Activated naive CD4-positive, alpha-beta T cell treated with anti-CD3 and anti-CD28 coated beads for 36 hours (primary cell): ENCODE results near the gene NFKB2. TPM values are rescaled to one million over a fixed set of nuclear protein-coding genes. Genes with fewer than 3 reads are reported as not detected.

Experiments used
- CTCF ChIA-PET: fragments of 350-600 bp; sonication (Branson Sonifier 250); formaldehyde crosslinking; loops from one replicate; lab custom pipeline; 2021; ENCODE audit warnings: antibody characterized with exemption; lab: Charles Lee
- DNase-seq: peaks from one replicate; pipeline ENCODE4 v3.0.0-alpha.2; 2020
- H3K27ac Mint-ChIP-seq: one replicate; pipeline ENCODE4 v1.8.0; 2021; ENCODE audit warnings: mild to moderate bottlenecking, mixed read lengths
- H3K27me3 Mint-ChIP-seq: one replicate; pipeline ENCODE4 v1.8.0; 2021; ENCODE audit warnings: low read depth, mixed read lengths
- H3K36me3 Mint-ChIP-seq: one replicate; pipeline ENCODE4 v1.8.0; 2021; ENCODE audit warnings: low read depth, mixed read lengths
- H3K4me1 Mint-ChIP-seq: one replicate; pipeline ENCODE4 v1.8.0; 2021; ENCODE audit warnings: low read depth, mixed read lengths
- H3K4me3 Mint-ChIP-seq: one replicate; pipeline ENCODE4 v1.8.0; 2021; ENCODE audit warnings: mild to moderate bottlenecking, moderate library complexity, mixed read lengths
- H3K9me3 Mint-ChIP-seq: one replicate; pipeline ENCODE4 v1.8.0; 2021; ENCODE audit warnings: mixed read lengths
- intact Hi-C: fragments of 100-400 bp; cut with micrococcal nuclease; formaldehyde crosslinking; loops from one replicate; pipeline ENCODE4 v1.15.1; 2023
- total RNA-seq, 2 experiments: library from RNA; stranded (reverse); gene quantifications; one replicate each; pipeline ENCODE4 v1.2.3, GENCODE V29; 2021

The NFKB2 gene
- total RNA-seq, 2 experiments from 2014 or later: 328 to 345 TPM

DNA sequence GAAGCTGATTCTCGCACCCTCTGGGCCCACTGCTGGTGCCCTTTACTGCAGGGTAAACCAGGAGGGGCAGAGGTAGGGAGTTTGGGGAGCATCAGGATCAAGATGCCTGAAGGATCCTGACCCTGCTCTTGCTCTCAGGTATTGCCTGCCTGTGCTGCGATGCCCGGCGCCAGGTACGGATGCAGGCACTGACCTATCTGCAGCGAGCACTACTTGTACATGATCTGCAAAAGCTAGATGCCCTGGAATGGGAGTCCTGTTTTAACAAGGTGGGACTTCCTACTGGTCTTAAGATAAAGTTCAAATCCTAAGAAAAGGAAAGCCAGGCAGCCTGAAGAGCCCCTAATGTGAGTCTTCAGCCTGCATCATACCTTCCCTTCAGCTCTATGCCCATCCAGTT is 16.1 kb upstream of the NFKB2 start:
- no peak for DNase-seq
- intact Hi-C loops: no loop called here
- H3K9me3 Mint-ChIP-seq: no peaks in the 10 kb centered on the region
- peaks cover 26% of the 10 kb centered on the region for H3K36me3 Mint-ChIP-seq
- no peak overlapping the region for H3K27ac Mint-ChIP-seq
- CTCF ChIA-PET: interaction anchor here (1.0 to 1.7 kb wide), 8 partner anchors 20 to 150 kb away, joined by 3 to 5 read pairs (median 3); no protein-coding TSS in a partner anchor
- H3K4me3 Mint-ChIP-seq: no peak overlapping the region
- peaks cover 4% of the 10 kb centered on the region for H3K4me1 Mint-ChIP-seq
- no peaks in the 10 kb centered on the region for H3K27me3 Mint-ChIP-seq

DNA sequence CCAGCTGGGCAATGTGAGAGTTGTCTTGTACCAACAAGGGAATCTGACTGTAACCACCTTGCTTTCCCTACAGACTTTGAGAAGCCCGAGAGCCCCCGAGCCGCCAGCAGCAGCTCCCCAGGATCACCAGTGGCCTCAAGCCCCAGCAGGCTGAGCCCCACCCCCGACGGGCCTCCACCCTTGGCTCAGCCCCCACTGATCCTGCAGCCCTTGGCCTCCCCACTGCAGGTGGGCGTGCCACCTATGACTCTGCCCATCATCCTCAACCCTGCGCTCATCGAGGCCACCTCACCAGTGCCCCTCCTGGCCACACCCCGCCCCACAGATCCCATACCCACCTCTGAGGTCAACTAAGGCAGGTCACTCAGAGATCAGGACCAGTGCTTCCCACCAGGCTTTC is 13.5 kb upstream of the NFKB2 start:
- peaks cover 16% of the 10 kb centered on the region for H3K36me3 Mint-ChIP-seq
- H3K4me3 Mint-ChIP-seq: no peak overlapping the region
- no peak for DNase-seq
- H3K27ac Mint-ChIP-seq: no peak overlapping the region
- H3K4me1 Mint-ChIP-seq: peaks cover 10% of the 10 kb centered on the region
- H3K9me3 Mint-ChIP-seq: no peaks in the 10 kb centered on the region
- CTCF ChIA-PET: interaction anchor here (0.7 to 6.2 kb wide), 5 partner anchors 13 to 201 kb away, joined by 3 to 43 read pairs (median 4); no protein-coding TSS in a partner anchor
- intact Hi-C loops: no loop called here
- no peaks in the 10 kb centered on the region for H3K27me3 Mint-ChIP-seq

- DNase-seq: no peak
- no peaks in the 10 kb centered on the region for H3K27me3 Mint-ChIP-seq
- H3K9me3 Mint-ChIP-seq: no peaks in the 10 kb centered on the region
- CTCF ChIA-PET: interaction anchor here (1.5 to 6.2 kb wide), 5 partner anchors 14 to 152 kb away, joined by 3 to 43 read pairs (median 4); no protein-coding TSS in a partner anchor
- H3K4me3 Mint-ChIP-seq: no peak overlapping the region
- peaks cover 10% of the 10 kb centered on the region for H3K4me1 Mint-ChIP-seq
- H3K36me3 Mint-ChIP-seq: peaks cover 15% of the 10 kb centered on the region
- H3K27ac Mint-ChIP-seq: no peak overlapping the region
- intact Hi-C loops: no loop called here
These were observed 12.6 kb upstream of the NFKB2 start for GRCh38 chr10:102382871-102383270.

DNA sequence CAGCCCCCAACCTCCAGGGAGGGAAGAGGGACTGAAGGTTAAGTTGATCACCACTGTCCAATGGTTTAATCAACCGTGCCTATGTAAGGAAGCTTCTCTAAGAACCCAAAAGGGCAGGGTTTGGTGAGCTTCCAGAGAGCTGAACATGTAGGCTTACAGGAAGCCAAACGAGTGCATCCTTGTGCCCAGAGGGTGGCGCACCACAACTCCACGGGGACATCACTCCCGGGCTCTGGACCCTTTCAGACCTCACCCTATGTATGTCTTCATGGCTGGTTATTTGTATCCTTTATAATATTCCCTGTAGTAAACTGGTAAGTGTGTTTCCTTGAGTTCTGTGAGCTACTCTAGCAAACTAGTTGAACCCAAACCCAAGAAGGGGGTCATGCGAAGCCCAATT is 11.5 kb upstream of the NFKB2 start:
- H3K36me3 Mint-ChIP-seq: peaks cover 15% of the 10 kb centered on the region
- no peak overlapping the region for H3K27ac Mint-ChIP-seq
- no peaks in the 10 kb centered on the region for H3K9me3 Mint-ChIP-seq
- peak; percentile 49 for DNase-seq
- intact Hi-C loops: loop anchor here (2.0 kb wide), 1 partner anchor 95 kb away; no protein-coding TSS in a partner anchor
- H3K4me1 Mint-ChIP-seq: peaks cover 10% of the 10 kb centered on the region
- H3K27me3 Mint-ChIP-seq: no peaks in the 10 kb centered on the region
- CTCF ChIA-PET: interaction anchor here (0.8 to 6.2 kb wide), 13 partner anchors 10 to 200 kb away, joined by 3 to 43 read pairs (median 4); no protein-coding TSS in a partner anchor
- H3K4me3 Mint-ChIP-seq: no peak overlapping the region

DNA sequence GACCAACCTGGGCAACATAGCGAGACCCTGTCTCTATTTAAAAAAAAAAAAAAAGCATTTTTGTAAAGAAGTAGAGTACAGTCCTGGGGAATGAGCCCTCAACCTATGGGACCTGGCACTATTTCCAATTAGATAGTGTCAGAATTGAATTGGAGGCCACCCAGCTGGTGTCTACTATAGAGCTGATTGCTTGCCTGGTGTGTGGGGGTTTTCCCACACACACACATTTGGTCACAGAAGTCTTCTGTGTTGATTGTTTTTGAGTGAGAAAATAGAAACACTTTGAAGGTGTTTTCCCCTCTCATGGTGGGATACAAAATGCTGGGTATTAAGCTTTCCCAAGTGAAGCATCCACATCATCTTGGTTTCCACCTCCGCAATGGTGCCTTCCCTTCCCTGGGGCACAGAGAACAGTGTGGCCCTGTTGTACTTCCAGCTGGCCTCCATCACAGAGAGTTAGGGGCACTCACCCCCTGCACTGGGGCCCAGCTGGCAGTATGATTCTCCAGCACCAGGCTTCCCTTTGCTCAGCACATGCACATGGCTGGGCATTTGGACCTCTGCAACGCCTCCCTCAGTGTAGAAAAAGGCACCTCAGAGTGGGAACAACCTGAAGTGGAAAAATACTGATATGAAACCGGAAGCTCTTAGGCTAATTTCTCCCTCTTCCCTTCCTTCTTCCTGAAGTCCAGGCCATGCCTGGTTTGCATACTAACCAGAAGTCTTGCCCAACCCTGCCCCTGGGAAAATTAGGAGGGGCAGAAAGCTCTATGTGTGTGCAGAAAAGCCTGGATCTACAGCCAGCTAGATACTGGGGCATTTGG is 10.7 kb upstream of the NFKB2 start:
- no peaks in the 10 kb centered on the region for H3K9me3 Mint-ChIP-seq
- H3K4me1 Mint-ChIP-seq: peaks cover 10% of the 10 kb centered on the region
- intact Hi-C loops: loop anchor here (2.0 kb wide), 1 partner anchor 94 kb away; no protein-coding TSS in a partner anchor
- no peaks in the 10 kb centered on the region for H3K27me3 Mint-ChIP-seq
- H3K27ac Mint-ChIP-seq: no peak overlapping the region
- DNase-seq: peak; percentile 10
- peaks cover 15% of the 10 kb centered on the region for H3K36me3 Mint-ChIP-seq
- CTCF ChIA-PET: interaction anchor here (0.6 to 6.2 kb wide), 17 partner anchors 9 to 236 kb away, joined by 3 to 43 read pairs (median 4); no protein-coding TSS in a partner anchor
- H3K4me3 Mint-ChIP-seq: no peak overlapping the region

DNA sequence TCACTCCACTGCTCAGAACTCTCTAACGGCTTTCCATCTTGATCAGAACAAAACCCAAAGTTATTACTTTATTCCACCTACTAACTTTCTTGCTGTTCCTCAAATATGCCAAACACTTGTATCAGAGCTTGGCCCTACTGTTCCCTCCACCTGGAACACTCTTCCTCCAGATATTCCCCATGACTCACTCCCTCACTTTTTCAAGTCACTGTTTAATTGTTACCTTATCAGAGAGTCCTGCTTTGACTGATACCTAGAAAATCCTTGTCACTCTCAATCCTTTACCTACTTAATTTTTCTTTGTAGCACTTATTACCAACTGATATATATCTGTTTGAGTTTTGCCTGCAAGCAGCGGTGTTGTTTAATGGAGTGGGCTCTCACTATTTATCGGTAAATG is 5.6 kb upstream of the NFKB2 start:
- Mint-ChIP-seq H3K4me1 (peaks cover 19% of the 10 kb centered on the region), H3K9me3 (no peaks in the 10 kb centered on the region), H3K36me3 (peaks cover 7% of the 10 kb centered on the region), H3K27me3 (no peaks in the 10 kb centered on the region), H3K27ac (no peak overlapping the region), H3K4me3 (no peak overlapping the region)
- intact Hi-C loops: loop anchor here (5.0 kb wide), 2 partner anchors 192 to 223 kb away; no protein-coding TSS in a partner anchor
- CTCF ChIA-PET: interaction anchor here (0.6 to 3.2 kb wide), 3 partner anchors 37 to 159 kb away, joined by 3 to 11 read pairs (median 3); no protein-coding TSS in a partner anchor
- no peak for DNase-seq

DNA sequence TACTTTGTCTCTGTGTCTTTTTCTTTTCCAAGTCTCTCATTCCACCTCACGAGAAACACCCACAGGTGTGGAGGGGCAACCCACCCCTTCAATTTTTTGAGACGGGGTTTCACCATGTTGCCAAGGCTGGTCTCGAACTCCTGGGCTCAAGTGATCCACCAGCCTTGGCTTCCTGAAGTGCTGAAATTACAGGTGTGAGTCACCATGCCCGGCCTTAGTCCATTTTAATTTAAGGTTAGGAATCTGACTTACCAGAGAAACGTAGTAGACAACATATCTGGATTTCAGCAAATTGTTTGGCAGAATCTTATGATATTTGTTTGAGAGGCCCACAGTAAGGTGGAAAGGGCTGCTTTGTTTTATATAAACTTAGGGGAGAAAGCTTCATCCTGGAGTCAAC is 3.2 kb upstream of the NFKB2 start:
- Mint-ChIP-seq H3K9me3 (no peaks in the 10 kb centered on the region), H3K27me3 (no peaks in the 10 kb centered on the region), H3K27ac (no peak overlapping the region), H3K4me3 (no peak overlapping the region), H3K36me3 (peaks cover 25% of the 10 kb centered on the region), H3K4me1 (peaks cover 27% of the 10 kb centered on the region)
- CTCF ChIA-PET: interaction anchor here (0.6 to 5.0 kb wide), 9 partner anchors 8 to 344 kb away, joined by 3 to 46 read pairs (median 12); partner anchors contain the start of genes CUEDC2 and FBXL15
- intact Hi-C loops: loop anchor here (5.0 kb wide), 2 partner anchors 190 to 225 kb away; no protein-coding TSS in a partner anchor
- no peak for DNase-seq

- DNase-seq: no peak
- Mint-ChIP-seq H3K4me1 (peaks cover 39% of the 10 kb centered on the region), H3K27ac (peak overlapping the region; percentile 99), H3K27me3 (no peaks in the 10 kb centered on the region), H3K4me3 (peak overlapping the region; percentile 87), H3K36me3 (peaks cover 37% of the 10 kb centered on the region), H3K9me3 (no peaks in the 10 kb centered on the region)
- intact Hi-C loops: loop anchor here (1.0 to 5.0 kb wide), 12 partner anchors 28 to 261 kb away; partner anchors contain the start of genes GBF1 and NOLC1
- CTCF ChIA-PET: interaction anchor here (0.6 to 5.0 kb wide), 34 partner anchors 9 to 246 kb away, joined by 3 to 46 read pairs (median 4); partner anchors contain the start of genes C10orf95, ELOVL3 and FBXL15
These were observed 2.0 kb upstream of the NFKB2 start for GRCh38 chr10:102393411-102394078.

DNA sequence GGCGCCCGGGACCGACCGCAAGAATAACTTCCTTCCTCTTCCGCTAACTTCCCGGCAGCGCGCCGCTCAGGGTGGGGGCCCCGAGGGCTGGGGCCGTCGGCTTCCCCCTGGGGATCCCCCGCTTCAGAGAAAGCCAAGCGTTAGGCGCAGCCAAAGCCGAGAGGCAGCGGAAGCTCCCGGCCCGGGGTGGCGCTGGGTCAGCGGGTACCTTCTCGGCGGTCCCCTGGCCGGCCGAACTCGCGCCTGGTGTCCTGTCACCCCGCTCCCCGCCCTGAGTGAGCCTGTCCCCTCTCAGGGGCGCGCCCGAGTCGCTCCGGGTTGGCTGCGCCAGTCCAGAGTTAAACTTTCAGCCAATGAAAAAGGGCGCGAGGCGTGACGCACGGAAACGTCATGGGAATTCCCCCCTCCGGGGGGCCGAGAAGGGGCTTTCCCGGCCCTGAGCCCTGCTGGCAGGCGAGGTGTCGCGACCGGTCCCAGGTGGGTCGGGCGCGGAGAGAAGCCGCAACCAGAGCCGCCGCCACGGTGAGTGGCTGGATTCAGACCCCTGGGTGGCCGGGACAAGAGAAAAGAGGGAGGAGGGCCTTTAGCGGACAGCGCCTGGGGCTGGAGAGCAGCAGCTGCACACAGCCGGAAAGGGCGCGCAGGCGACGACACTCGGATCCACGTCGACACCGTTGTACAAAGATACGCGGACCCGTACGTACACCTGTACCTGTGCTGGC is 1.3 kb upstream of the NFKB2 start:
- H3K27ac Mint-ChIP-seq: peak overlapping the region; percentile 99
- H3K27me3 Mint-ChIP-seq: no peaks in the 10 kb centered on the region
- peak; percentile 99 for DNase-seq
- peak overlapping the region; percentile 87 for H3K4me3 Mint-ChIP-seq
- H3K4me1 Mint-ChIP-seq: peaks cover 44% of the 10 kb centered on the region
- intact Hi-C loops: loop anchor here (1.0 to 5.0 kb wide), 12 partner anchors 27 to 262 kb away; partner anchors contain the start of genes GBF1 and NOLC1
- H3K36me3 Mint-ChIP-seq: peaks cover 42% of the 10 kb centered on the region
- CTCF ChIA-PET: interaction anchor here (0.7 to 5.0 kb wide), 28 partner anchors 9 to 247 kb away, joined by 3 to 46 read pairs (median 4); partner anchors contain the start of genes C10orf95, ELOVL3 and FBXL15
- H3K9me3 Mint-ChIP-seq: no peaks in the 10 kb centered on the region

- Mint-ChIP-seq H3K27ac (peak overlapping the region; percentile 99), H3K36me3 (peaks cover 48% of the 10 kb centered on the region), H3K4me3 (peak overlapping the region; percentile 87), H3K4me1 (peaks cover 49% of the 10 kb centered on the region), H3K9me3 (no peaks in the 10 kb centered on the region), H3K27me3 (no peaks in the 10 kb centered on the region)
- CTCF ChIA-PET: interaction anchor here (0.8 to 5.0 kb wide), 9 partner anchors 10 to 189 kb away, joined by 3 to 46 read pairs (median 6); partner anchors contain the start of genes C10orf95 and FBXL15
- peak; percentile 85 for DNase-seq
- intact Hi-C loops: loop anchor here (1.0 to 5.0 kb wide), 17 partner anchors 14 to 348 kb away; partner anchors contain the start of genes ACTR1A, CUEDC2, GBF1 and NOLC1
These were observed 605 bp upstream of the NFKB2 start for GRCh38 chr10:102394801-102395399.

DNA sequence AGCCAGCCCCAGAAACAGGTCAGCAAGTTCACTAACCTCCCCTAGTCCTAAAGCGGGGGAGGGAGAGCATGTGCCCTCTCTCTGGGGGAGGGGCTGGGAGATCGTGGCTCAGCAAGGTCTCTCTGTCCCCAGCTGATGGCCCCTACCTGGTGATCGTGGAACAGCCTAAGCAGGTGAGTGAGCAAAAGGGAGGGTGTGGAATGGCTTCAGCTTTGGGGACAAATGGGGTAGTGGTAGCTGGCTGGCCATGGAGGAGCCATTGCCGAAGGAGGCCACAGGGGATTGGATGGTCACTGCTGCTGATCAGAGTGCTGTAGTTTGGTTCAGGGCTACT is 779 bp downstream of the NFKB2 start:
- H3K27ac Mint-ChIP-seq: peak overlapping the region; percentile 99
- intact Hi-C loops: no loop called here
- H3K36me3 Mint-ChIP-seq: peaks cover 61% of the 10 kb centered on the region
- DNase-seq: no peak
- H3K4me1 Mint-ChIP-seq: peaks cover 55% of the 10 kb centered on the region
- CTCF ChIA-PET: interaction anchor here (0.6 to 5.0 kb wide), 5 partner anchors 13 to 166 kb away, joined by 3 to 46 read pairs (median 5); partner anchors contain the start of gene FBXL15
- peak overlapping the region; percentile 87 for H3K4me3 Mint-ChIP-seq
- H3K27me3 Mint-ChIP-seq: no peaks in the 10 kb centered on the region
- H3K9me3 Mint-ChIP-seq: no peaks in the 10 kb centered on the region
